H7 (cell line): ENCODE data around the gene TP53BP1. TPM values are rescaled to one million over a fixed set of nuclear protein-coding genes. Genes with fewer than 3 reads are reported as not detected.
"Not testable (repeated sequence)": the region's sequence is repeated elsewhere in the genome, so short reads cannot be mapped to it uniquely, and the experiment has no call there.

ENCODE experiments used
- DNase-seq: peaks from one replicate; pipeline ENCODE4 v3.0.0; 2012
- H3K27me3 ChIP-seq: 2 replicates; pipeline ENCODE4 v1.6.0; 2011; ENCODE audit warnings: mild to moderate bottlenecking, low read length; ENCODE audit not compliant: control insufficient read depth, insufficient read depth
- H3K36me3 ChIP-seq: replicated peaks from 2 replicates; pipeline ENCODE4 v1.5.1; 2011; ENCODE audit warnings: low read length; ENCODE audit not compliant: control insufficient read depth, insufficient read depth
- H3K4me3 ChIP-seq: 2 replicates; pipeline ENCODE4 v1.5.1; 2011; ENCODE audit warnings: low read depth, mild to moderate bottlenecking, control low read depth, low read length, moderate library complexity; ENCODE audit not compliant: insufficient read depth
- total RNA-seq: library from RNA; depleted of rRNA; stranded (reverse); fragments of >200 nt; shearing (Covaris generic); gene quantifications from 2 replicates; pipeline ENCODE4 v1.2.3, GENCODE V29; 2014; rRNA removed

The TP53BP1 gene
- 36.6 and 43.5 TPM in 2 replicates for total RNA-seq

- DNase-seq, result peak; percentile 93
- no peaks in the 10 kb centered on the region; the same call in 1 of the 2 replicates for H3K27me3 ChIP-seq
- peak within 1 kb of the TSS; percentile 78 for H3K4me3 ChIP-seq
- peaks cover 8% of the 10 kb centered on the region for H3K36me3 ChIP-seq
Measured at GRCh38 chr15:43492673-43493601, at the start of gene TP53BP1. Gene TP53BP1, minus strand, starts transcription at chr15:43493156. Its CDS starts 113 bp downstream, at chr15:43493043.

GRCh38 chr15:43541785-43542184 lies 48.8 kb upstream of the TP53BP1 start:
- DNase-seq, result no peak
- H3K27me3 ChIP-seq, result no peaks in the 10 kb centered on the region
- H3K36me3 ChIP-seq, result no peaks in the 10 kb centered on the region

DNA sequence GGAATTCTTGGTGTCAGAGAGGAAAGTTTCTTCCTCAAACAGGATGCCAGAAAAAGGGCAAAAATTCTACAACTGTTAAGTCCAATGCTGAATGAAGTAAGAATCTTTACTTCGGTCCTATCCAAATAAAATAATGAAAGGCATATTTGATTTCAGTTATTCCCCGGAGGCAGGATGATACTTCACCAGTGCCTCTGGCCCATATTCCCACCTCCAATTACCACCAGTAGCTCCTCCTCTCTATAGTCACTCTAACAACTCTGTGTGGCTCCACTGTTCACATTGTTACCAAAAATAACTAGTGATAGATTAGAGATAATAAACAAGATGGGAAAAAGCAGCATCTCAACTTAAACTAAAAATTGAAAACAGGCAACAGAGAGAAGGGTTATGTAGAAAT lies 45.1 kb upstream of the TP53BP1 start:
- H3K4me3 ChIP-seq, result no peak overlapping the region
- peaks cover 1% of the 10 kb centered on the region; the same call in 1 of the 2 replicates for H3K36me3 ChIP-seq
- H3K27me3 ChIP-seq, result no peaks in the 10 kb centered on the region
- DNase-seq, result no peak

More at GRCh38 chr15:43541785-43542184, 48.8 kb upstream of the TP53BP1 start:
- no peak overlapping the region for H3K4me3 ChIP-seq

DNA sequence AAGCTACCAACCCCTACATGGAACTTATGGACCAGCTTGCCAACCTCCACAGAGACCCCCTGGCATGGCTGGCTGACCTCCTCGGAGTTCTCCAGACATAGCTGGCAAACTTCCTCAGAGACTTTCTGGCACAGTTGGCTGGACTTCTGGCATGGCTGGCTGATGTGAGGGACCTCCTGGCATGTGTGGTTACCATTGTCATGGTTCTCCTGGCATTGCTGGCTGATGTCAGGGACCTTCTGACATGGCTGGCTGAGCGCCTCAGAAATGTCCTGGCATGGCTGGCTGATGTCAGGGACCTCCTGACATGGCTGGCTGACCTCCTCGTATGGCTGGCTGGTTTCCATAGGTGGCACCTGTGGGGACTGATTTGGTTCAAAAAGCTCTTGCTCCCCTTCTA lies 41.9 kb upstream of the TP53BP1 start:
- H3K27me3 ChIP-seq, result no peaks in the 10 kb centered on the region
- peaks cover 1% of the 10 kb centered on the region; the same call in 1 of the 2 replicates for H3K36me3 ChIP-seq
- H3K4me3 ChIP-seq, result no peak overlapping the region
- no peak for DNase-seq

- H3K36me3 ChIP-seq, H3K4me3 ChIP-seq, DNase-seq, H3K27me3 ChIP-seq: not testable (repeated sequence)
Measured at GRCh38 chr15:43532826-43533225, 39.9 kb upstream of the TP53BP1 start.

DNA sequence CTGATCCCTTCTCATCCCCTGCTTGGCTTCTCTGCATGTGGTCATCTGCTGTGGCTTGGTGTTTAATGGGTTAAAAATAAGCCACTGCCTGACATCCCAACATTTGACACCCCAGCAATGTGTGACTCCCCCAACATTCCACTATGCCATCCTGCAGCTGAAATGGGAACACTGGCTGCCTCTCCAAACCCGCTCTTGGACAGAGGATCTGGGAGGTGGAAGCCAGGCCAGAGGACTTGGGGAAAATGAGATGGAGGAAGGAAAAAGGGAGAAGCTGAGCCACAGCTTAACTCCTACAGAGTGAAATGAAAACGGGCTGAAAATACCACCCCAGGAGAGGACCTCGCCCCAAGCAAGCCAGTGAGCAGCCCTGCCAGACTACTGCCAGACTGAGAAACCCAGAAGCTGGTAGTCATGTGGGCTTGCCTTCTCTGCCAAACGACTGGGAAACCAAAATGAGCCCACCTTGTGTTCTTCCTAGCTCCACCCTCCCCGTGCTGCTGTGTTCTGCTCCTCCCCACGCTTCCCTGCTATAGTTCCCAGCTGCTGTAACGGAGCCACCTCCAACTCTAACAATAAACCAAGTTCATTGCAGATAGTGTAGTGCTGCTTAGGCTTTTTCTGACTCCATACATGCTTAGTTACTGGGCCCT lies 38.2 kb upstream of the TP53BP1 start:
- H3K27me3 ChIP-seq, result no peaks in the 10 kb centered on the region
- DNase-seq, result peak; percentile 62
- peaks cover 1% of the 10 kb centered on the region; the same call in 1 of the 2 replicates for H3K36me3 ChIP-seq
- H3K4me3 ChIP-seq, result no peak overlapping the region

DNA sequence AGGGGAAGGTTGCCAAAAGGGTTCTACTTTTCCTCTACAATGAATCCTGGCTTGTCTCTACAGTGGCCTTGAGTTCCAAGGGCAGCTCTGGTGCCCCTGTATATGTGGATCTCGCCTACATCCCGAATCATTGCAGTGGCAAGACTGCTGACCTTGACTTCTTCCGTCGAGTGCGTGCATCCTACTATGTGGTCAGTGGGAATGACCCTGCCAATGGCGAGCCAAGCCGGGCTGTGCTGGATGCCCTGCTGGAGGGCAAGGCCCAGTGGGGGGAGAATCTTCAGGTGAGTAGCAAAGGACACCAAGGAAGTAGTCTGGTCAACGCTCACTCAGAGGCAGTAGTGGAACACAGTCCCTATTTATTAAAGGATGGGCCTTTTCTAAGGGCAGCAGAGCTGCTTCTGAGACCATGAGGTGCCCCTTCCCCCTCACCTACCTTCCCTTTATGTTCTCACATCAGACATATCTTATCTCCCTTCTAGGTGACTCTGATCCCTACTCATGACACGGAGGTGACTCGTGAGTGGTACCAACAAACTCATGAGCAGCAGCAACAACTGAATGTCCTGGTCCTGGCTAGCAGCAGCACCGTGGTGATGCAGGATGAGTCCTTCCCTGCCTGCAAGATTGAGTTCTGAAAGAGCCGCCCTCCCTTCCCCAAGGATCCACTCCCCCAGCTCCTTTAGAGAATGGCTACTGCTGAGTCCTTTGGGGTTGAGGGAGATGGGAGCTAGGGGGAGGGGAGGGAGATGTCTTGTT lies 36.8 kb upstream of the TP53BP1 start:
- Histone ChIP-seq H3K36me3 (peaks cover 1% of the 10 kb centered on the region; the same call in 1 of the 2 replicates), H3K27me3 (no peaks in the 10 kb centered on the region), H3K4me3 (no peak overlapping the region)
- no peak for DNase-seq

GRCh38 chr15:43529141-43529540 lies 36.2 kb upstream of the TP53BP1 start:
- Histone ChIP-seq H3K36me3 (no peaks in the 10 kb centered on the region), H3K27me3 (no peaks in the 10 kb centered on the region), H3K4me3 (no peak overlapping the region)
- DNase-seq, result peak; percentile 33

GRCh38 chr15:43528542-43529007 lies 35.6 kb upstream of the TP53BP1 start:
- Histone ChIP-seq H3K4me3 (no peak overlapping the region), H3K27me3 (no peaks in the 10 kb centered on the region), H3K36me3 (no peaks in the 10 kb centered on the region)
- DNase-seq, result no peak

DNA sequence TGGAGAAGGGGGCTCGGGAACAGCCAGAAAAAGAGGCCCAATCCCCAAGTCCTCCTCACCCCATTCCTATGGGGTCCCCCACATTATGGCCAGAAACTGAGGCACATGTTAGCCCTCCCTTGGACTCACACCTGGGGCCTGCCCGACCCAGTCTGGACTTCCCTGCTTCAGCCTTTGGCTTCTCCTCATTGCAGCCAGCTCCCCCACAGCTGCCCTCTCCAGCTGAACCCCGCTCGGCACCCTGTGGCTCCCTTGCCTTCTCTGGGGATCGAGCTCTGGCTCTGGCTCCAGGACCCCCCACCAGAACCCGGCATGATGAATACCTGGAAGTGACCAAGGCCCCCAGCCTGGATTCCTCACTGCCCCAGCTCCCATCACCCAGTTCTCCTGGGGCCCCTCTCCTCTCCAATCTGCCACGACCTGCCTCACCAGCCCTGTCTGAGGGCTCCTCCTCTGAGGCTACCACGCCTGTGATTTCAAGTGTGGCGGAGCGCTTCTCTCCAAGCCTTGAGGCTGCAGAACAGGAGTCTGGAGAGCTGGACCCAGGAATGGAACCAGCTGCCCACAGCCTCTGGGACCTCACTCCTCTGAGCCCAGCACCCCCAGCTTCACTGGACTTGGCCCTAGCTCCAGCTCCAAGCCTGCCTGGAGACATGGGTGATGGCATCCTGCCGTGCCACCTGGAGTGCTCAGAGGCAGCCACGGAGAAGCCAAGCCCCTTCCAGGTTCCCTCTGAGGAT lies 35.0 kb upstream of the TP53BP1 start:
- H3K27me3 ChIP-seq, result no peaks in the 10 kb centered on the region
- H3K4me3 ChIP-seq, result no peak overlapping the region
- DNase-seq, result peak; percentile 37
- H3K36me3 ChIP-seq, result no peaks in the 10 kb centered on the region

- DNase-seq, result peak; percentile 44
- H3K36me3 ChIP-seq, result no peaks in the 10 kb centered on the region
- no peak overlapping the region for H3K4me3 ChIP-seq
- H3K27me3 ChIP-seq, result no peaks in the 10 kb centered on the region
Measured at GRCh38 chr15:43527016-43527801, 34.3 kb upstream of the TP53BP1 start.

GRCh38 chr15:43526261-43526930 lies 33.4 kb upstream of the TP53BP1 start:
- Histone ChIP-seq H3K27me3 (no peaks in the 10 kb centered on the region; the same call in 1 of the 2 replicates), H3K36me3 (no peaks in the 10 kb centered on the region), H3K4me3 (no peak overlapping the region)
- no peak for DNase-seq

DNA sequence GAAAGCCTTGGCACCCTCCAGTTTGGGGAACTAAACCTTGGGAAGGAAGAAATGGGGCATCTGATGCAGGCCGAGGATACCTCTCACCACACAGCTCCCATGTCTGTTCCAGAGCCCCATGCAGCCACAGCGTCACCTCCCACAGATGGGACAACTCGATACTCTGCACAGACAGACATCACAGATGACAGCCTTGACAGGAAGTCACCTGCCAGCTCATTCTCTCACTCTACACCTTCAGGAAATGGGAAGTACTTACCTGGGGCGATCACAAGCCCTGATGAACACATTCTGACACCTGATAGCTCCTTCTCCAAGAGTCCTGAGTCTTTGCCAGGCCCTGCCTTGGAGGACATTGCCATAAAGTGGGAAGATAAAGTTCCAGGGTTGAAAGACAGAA lies 32.2 kb upstream of the TP53BP1 start:
- no peak overlapping the region for H3K4me3 ChIP-seq
- peaks cover 2% of the 10 kb centered on the region; the same call in 1 of the 2 replicates for H3K27me3 ChIP-seq
- no peak for DNase-seq
- H3K36me3 ChIP-seq, result no peaks in the 10 kb centered on the region
